Measurements from ENCODE around the gene CDY1. TPM values are rescaled to one million over a fixed set of nuclear protein-coding genes. Genes with fewer than 3 reads are reported as not detected.
A peak's percentile ranks its signal among the peaks of the same experiment; 100 is the strongest.
"Not testable (repeated sequence)": the region's sequence is repeated elsewhere in the genome, so short reads cannot be mapped to it uniquely, and the experiment has no call there.

Gene CDY1
- total RNA-seq (not detected), polyA plus RNA-seq (not detected)
- long read RNA-seq, donor 1: 0 reads
- long read RNA-seq, donor 2: 0 reads
- long read RNA-seq, donor 3: 0 reads
- long read RNA-seq, donor 4: 0 reads

- H3K4me3 ChIP-seq (ENCODE audit: low read length); ATAC-seq; H3K27ac ChIP-seq (ENCODE audit: low read length); intact Hi-C loops (cut with DNase I); DNase-seq; H3K27me3 ChIP-seq (ENCODE audit: control insufficient read depth, insufficient read depth); H3K9me3 ChIP-seq (ENCODE audit: control insufficient read depth, low read length); H3K4me1 ChIP-seq (ENCODE audit: control insufficient read depth, insufficient read depth, low read length): not testable (repeated sequence)
- no CpG with 5 or more reads among the region's 2 CpGs for WGBS
Observed at GRCh38 chrY:25621817-25622216, at the start of gene CDY1. Gene CDY1 (plus strand): TSS chrY:25622117. CDS start chrY:25622443, 326 bp downstream.

GRCh38 chrY:25593336-25593735 is 28.6 kb upstream of the CDY1 start:
- ATAC-seq; H3K4me3 ChIP-seq (ENCODE audit: low read length); H3K4me1 ChIP-seq (ENCODE audit: control insufficient read depth, insufficient read depth, low read length); H3K9me3 ChIP-seq (ENCODE audit: control insufficient read depth, low read length); H3K27me3 ChIP-seq (ENCODE audit: control insufficient read depth, insufficient read depth); intact Hi-C loops (cut with DNase I); DNase-seq; H3K27ac ChIP-seq (ENCODE audit: low read length): not testable (repeated sequence)
- no CpG with 5 or more reads among the region's 2 CpGs for WGBS

- not testable (repeated sequence) for H3K4me1 ChIP-seq (ENCODE audit: control insufficient read depth, insufficient read depth, low read length); H3K9me3 ChIP-seq (ENCODE audit: control insufficient read depth, low read length)
- ATAC-seq: peak in 1 of 2 donors; percentile 71
Observed at GRCh38 chrY:25620209-25620608, 1.7 kb upstream of the CDY1 start.

GRCh38 chrY:25626524-25626923 is 4.6 kb downstream of the CDY1 start:
- DNase-seq; H3K4me1 ChIP-seq (ENCODE audit: control insufficient read depth, insufficient read depth, low read length); H3K9me3 ChIP-seq (ENCODE audit: control insufficient read depth, low read length); H3K4me3 ChIP-seq (ENCODE audit: low read length); H3K27me3 ChIP-seq (ENCODE audit: control insufficient read depth, insufficient read depth); intact Hi-C loops (cut with DNase I); H3K27ac ChIP-seq (ENCODE audit: low read length); ATAC-seq: not testable (repeated sequence)
- no CpG with 5 or more reads among the region's 3 CpGs for WGBS

More at GRCh38 chrY:25620209-25620608, 1.7 kb upstream of the CDY1 start:
- DNase-seq; H3K27me3 ChIP-seq (ENCODE audit: control insufficient read depth, insufficient read depth); H3K27ac ChIP-seq (ENCODE audit: low read length); intact Hi-C loops (cut with DNase I); H3K4me3 ChIP-seq (ENCODE audit: low read length): not testable (repeated sequence)

- H3K4me1 ChIP-seq (ENCODE audit: control insufficient read depth, insufficient read depth, low read length); H3K27ac ChIP-seq (ENCODE audit: low read length); H3K4me3 ChIP-seq (ENCODE audit: low read length); H3K9me3 ChIP-seq (ENCODE audit: control insufficient read depth, low read length); intact Hi-C loops (cut with DNase I); DNase-seq; H3K27me3 ChIP-seq (ENCODE audit: control insufficient read depth, insufficient read depth): not testable (repeated sequence)
- peak in 1 of 2 donors; percentile 75 for ATAC-seq
- WGBS: no CpG with 5 or more reads among the region's 4 CpGs
Observed at GRCh38 chrY:25630383-25631112, 8.6 kb downstream of the CDY1 start.

GRCh38 chrY:25639852-25640251 is 17.9 kb downstream of the CDY1 start:
- H3K4me1 ChIP-seq (ENCODE audit: control insufficient read depth, insufficient read depth, low read length); H3K27ac ChIP-seq (ENCODE audit: low read length); DNase-seq; H3K4me3 ChIP-seq (ENCODE audit: low read length); H3K9me3 ChIP-seq (ENCODE audit: control insufficient read depth, low read length); intact Hi-C loops (cut with DNase I); ATAC-seq; H3K27me3 ChIP-seq (ENCODE audit: control insufficient read depth, insufficient read depth): not testable (repeated sequence)
- no CpG with 5 or more reads among the region's 3 CpGs for WGBS

GRCh38 chrY:25643024-25643915 is 21.4 kb downstream of the CDY1 start:
- H3K27me3 ChIP-seq (ENCODE audit: control insufficient read depth, insufficient read depth); intact Hi-C loops (cut with DNase I); H3K4me1 ChIP-seq (ENCODE audit: control insufficient read depth, insufficient read depth, low read length); DNase-seq; H3K9me3 ChIP-seq (ENCODE audit: control insufficient read depth, low read length); H3K4me3 ChIP-seq (ENCODE audit: low read length); H3K27ac ChIP-seq (ENCODE audit: low read length): not testable (repeated sequence)
- peak in 1 of 2 donors; percentile 38 for ATAC-seq
- no CpG with 5 or more reads among the region's 9 CpGs for WGBS
